Ectodermal cell (in vitro differentiated cells): ENCODE results near the gene PNLIPRP3.

Experiments
- H3K27ac ChIP-seq: 2 replicates; pipeline ENCODE4 v1.7.0; 2013; ENCODE audit warnings: mild to moderate bottlenecking, low read depth, low read length; ENCODE audit not compliant: insufficient read depth, poor library complexity, severe bottlenecking
- H3K27me3 ChIP-seq: 2 replicates; pipeline ENCODE4 v1.7.0; 2013; ENCODE audit warnings: mild to moderate bottlenecking, low read length; ENCODE audit not compliant: insufficient read depth, control insufficient read depth, poor library complexity, severe bottlenecking
- H3K36me3 ChIP-seq: one replicate; pipeline ENCODE4 v1.7.0; 2013; ENCODE audit warnings: low read length; ENCODE audit not compliant: control insufficient read depth, insufficient read depth
- H3K4me1 ChIP-seq: one replicate; pipeline ENCODE4 v1.7.0; 2013; ENCODE audit warnings: low read length; ENCODE audit not compliant: control insufficient read depth, insufficient read depth
- H3K4me3 ChIP-seq: 2 replicates; pipeline ENCODE4 v1.7.0; 2013; ENCODE audit warnings: low read depth, low read length, control low read depth; ENCODE audit not compliant: insufficient read depth
- H3K9me3 ChIP-seq: 2 replicates; pipeline ENCODE4 v1.7.0; 2013; ENCODE audit warnings: mild to moderate bottlenecking, low read length, moderate library complexity; ENCODE audit not compliant: control insufficient read depth
- WGBS, 2 experiments: methylation state at CpG; one replicate each; pipeline ENCODE4 v1.1.7; 2013; ENCODE audit warnings: missing lambda C conversion rate in 2 of 2; 5-methylcytosine and 5-hydroxymethylcytosine counted together

Gene PNLIPRP3

GRCh38 chr10:116410351-116410750, 17.3 kb upstream of the PNLIPRP3 start:
- no peaks in the 10 kb centered on the region for H3K9me3 ChIP-seq
- H3K4me1 ChIP-seq, result no peaks in the 10 kb centered on the region
- no peak overlapping the region for H3K27ac ChIP-seq
- no peak overlapping the region for H3K4me3 ChIP-seq
- H3K27me3 ChIP-seq, result no peaks in the 10 kb centered on the region
- H3K36me3 ChIP-seq, result no peaks in the 10 kb centered on the region
- WGBS, 2 experiments, result 95 to 99% methylated on average over 4 to 5 of the region's 5 CpGs

GRCh38 chr10:116417821-116418220, 9.8 kb upstream of the PNLIPRP3 start:
- no peak overlapping the region for H3K27ac ChIP-seq
- 70 to 84% methylated on average over 2 of the region's 2 CpGs for WGBS, 2 experiments
- no peaks in the 10 kb centered on the region for H3K36me3 ChIP-seq
- no peaks in the 10 kb centered on the region for H3K4me1 ChIP-seq
- no peaks in the 10 kb centered on the region for H3K27me3 ChIP-seq
- no peaks in the 10 kb centered on the region for H3K9me3 ChIP-seq
- H3K4me3 ChIP-seq, result no peak overlapping the region

- no peaks in the 10 kb centered on the region for H3K36me3 ChIP-seq
- no peaks in the 10 kb centered on the region for H3K27me3 ChIP-seq
- no peaks in the 10 kb centered on the region for H3K4me1 ChIP-seq
- no peak overlapping the region for H3K27ac ChIP-seq
- H3K9me3 ChIP-seq, result no peaks in the 10 kb centered on the region
- WGBS, 2 experiments, result 66 to 68% methylated on average over 1 of the region's 1 CpG
- no peak overlapping the region for H3K4me3 ChIP-seq
Observed at GRCh38 chr10:116418389-116418788, 9.3 kb upstream of the PNLIPRP3 start.

GRCh38 chr10:116421815-116422214, 5.8 kb upstream of the PNLIPRP3 start:
- WGBS, 2 experiments, result 97 to 100% methylated on average over 1 of the region's 1 CpG
- no peaks in the 10 kb centered on the region for H3K27me3 ChIP-seq
- H3K9me3 ChIP-seq, result no peaks in the 10 kb centered on the region
- H3K36me3 ChIP-seq, result no peaks in the 10 kb centered on the region
- no peak overlapping the region for H3K4me3 ChIP-seq
- no peak overlapping the region for H3K27ac ChIP-seq
- H3K4me1 ChIP-seq, result no peaks in the 10 kb centered on the region

DNA sequence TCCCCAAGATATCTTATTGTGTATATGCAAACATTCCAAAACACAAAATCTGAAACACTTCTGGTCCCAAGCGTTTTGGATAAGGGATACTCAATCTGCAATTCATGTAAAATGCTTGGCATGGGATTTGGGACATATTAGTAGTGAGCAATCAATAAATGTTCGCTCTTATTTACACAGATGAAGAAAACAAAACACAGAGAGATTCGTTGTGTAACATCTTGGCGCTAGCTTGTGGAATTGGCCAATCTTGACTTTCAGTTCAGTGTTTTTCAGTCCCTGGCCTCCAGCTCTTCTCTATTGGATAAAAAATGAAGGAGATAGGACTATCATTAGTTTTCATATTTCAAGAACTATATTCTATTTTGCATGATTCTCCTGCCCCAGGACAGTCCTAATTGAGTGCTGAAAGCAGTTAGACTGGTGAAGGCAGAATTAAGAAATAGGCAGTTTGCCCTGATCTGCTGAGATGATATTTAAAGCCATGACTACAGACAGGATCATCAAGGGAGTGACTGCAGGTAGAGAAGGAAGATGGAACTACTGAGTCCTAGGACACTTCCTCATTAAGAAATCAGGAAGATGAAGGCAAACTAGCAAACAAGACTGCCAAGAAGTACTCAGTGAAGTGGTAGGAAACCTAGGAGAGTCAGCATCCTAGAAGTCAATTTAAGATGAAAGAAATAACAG, 1.8 kb downstream of the PNLIPRP3 start:
- 91 to 95% methylated on average over 4 of the region's 4 CpGs for WGBS, 2 experiments
- H3K27me3 ChIP-seq, result no peaks in the 10 kb centered on the region
- no peaks in the 10 kb centered on the region for H3K9me3 ChIP-seq
- no peak overlapping the region for H3K27ac ChIP-seq
- H3K36me3 ChIP-seq, result no peaks in the 10 kb centered on the region
- no peak overlapping the region for H3K4me3 ChIP-seq
- H3K4me1 ChIP-seq, result no peaks in the 10 kb centered on the region

- 94 to 97% methylated on average over 1 of the region's 1 CpG for WGBS, 2 experiments
- H3K9me3 ChIP-seq, result no peaks in the 10 kb centered on the region
- no peaks in the 10 kb centered on the region for H3K27me3 ChIP-seq
- H3K36me3 ChIP-seq, result no peaks in the 10 kb centered on the region
- no peak overlapping the region for H3K27ac ChIP-seq
- H3K4me3 ChIP-seq, result no peak overlapping the region
- H3K4me1 ChIP-seq, result no peaks in the 10 kb centered on the region
Observed at GRCh38 chr10:116430288-116430687, 2.6 kb downstream of the PNLIPRP3 start.

DNA sequence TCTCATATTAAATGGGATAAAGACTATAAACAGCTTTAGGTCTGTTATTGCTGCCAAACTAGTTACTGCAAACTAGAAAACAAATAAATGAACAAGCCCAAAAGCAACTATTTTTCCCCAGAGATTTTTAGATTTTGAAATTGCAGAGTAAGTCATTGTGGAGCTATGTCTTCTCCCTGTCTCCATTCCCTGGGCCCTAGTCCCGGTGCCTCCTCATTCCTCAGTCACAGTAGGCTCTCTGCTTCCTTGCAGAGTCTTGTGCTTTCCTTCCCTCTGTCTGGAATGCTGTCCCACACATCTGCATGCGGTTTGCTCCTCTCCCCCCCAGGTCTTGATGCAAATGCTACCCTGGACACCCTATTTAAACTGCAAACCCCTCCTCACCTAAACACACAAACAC, 4.0 kb downstream of the PNLIPRP3 start:
- no peaks in the 10 kb centered on the region for H3K4me1 ChIP-seq
- H3K9me3 ChIP-seq, result no peaks in the 10 kb centered on the region
- no peaks in the 10 kb centered on the region for H3K36me3 ChIP-seq
- H3K27ac ChIP-seq, result no peak overlapping the region
- H3K4me3 ChIP-seq, result no peak overlapping the region
- no peaks in the 10 kb centered on the region for H3K27me3 ChIP-seq
- WGBS, 2 experiments, result 68 to 75% methylated on average over 2 of the region's 2 CpGs

- Histone ChIP-seq H3K36me3 (no peaks in the 10 kb centered on the region), H3K9me3 (no peaks in the 10 kb centered on the region), H3K27me3 (no peaks in the 10 kb centered on the region), H3K4me3 (no peak overlapping the region), H3K4me1 (no peaks in the 10 kb centered on the region), H3K27ac (no peak overlapping the region)
- 90 to 92% methylated on average over 1 of the region's 1 CpG for WGBS, 2 experiments
Observed at GRCh38 chr10:116437076-116437692, 9.5 kb downstream of the PNLIPRP3 start.

GRCh38 chr10:116440330-116441030, 12.8 kb downstream of the PNLIPRP3 start:
- no peaks in the 10 kb centered on the region for H3K36me3 ChIP-seq
- no peaks in the 10 kb centered on the region for H3K27me3 ChIP-seq
- H3K9me3 ChIP-seq, result no peaks in the 10 kb centered on the region
- no peak overlapping the region for H3K4me3 ChIP-seq
- no peak overlapping the region for H3K27ac ChIP-seq
- 91 to 93% methylated on average over 5 of the region's 5 CpGs for WGBS, 2 experiments
- no peaks in the 10 kb centered on the region for H3K4me1 ChIP-seq

DNA sequence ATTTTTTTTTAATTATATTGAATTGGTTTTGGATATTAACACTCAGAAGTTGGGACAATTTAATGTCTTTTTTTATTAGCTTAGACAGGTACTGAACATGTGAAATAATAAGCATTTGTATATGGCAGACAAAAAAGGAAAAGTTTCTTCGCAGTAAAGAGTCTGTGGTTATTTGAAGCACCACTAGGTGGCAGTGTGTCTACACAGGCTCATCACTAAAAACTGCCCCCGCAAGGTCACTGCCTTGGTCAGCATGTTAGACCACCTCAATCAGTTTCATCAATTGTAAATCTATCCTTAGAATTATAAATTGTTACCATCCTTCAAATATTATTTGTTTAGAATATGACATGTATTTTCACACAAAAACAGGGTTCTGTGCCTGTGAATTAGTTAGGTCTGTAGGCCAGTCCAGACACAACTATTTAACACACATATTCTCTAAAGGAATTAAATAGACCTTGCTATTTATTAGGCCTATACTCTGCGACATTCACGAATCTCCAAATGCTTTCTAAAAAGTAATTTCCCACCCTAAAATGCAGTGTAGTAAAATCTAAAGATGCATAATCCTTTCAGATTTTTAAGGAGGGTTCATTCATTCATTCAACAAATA, 17.0 kb downstream of the PNLIPRP3 start:
- 47 to 53% methylated on average over 4 of the region's 4 CpGs for WGBS, 2 experiments
- no peaks in the 10 kb centered on the region for H3K36me3 ChIP-seq
- no peak overlapping the region for H3K4me3 ChIP-seq
- H3K27me3 ChIP-seq, result no peaks in the 10 kb centered on the region
- H3K27ac ChIP-seq, result no peak overlapping the region
- no peaks in the 10 kb centered on the region for H3K4me1 ChIP-seq
- H3K9me3 ChIP-seq, result no peaks in the 10 kb centered on the region
